HG03066 (cell line): Measurements from ENCODE around the gene ARHGEF12.

Source experiments
- ATAC-seq: cut with Tn5 transposase; IDR thresholded peaks from one replicate; pipeline ENCODE4 v1.9.1; 2021; ENCODE audit warnings: low read depth; ENCODE audit not compliant: unreplicated experiment

The ARHGEF12 gene

GRCh38 chr11:120409655-120410054 is 73.4 kb downstream of the ARHGEF12 start:
- no peak for ATAC-seq

- ATAC-seq = no peak
Measured at GRCh38 chr11:120410622-120411380, 74.6 kb downstream of the ARHGEF12 start.

- ATAC-seq = no peak
Measured at GRCh38 chr11:120413480-120413879, 77.3 kb downstream of the ARHGEF12 start.

GRCh38 chr11:120420572-120420971 is 84.4 kb downstream of the ARHGEF12 start:
- ATAC-seq = no peak

- ATAC-seq = no peak
Measured at GRCh38 chr11:120424185-120424969, 88.2 kb downstream of the ARHGEF12 start.

- ATAC-seq = no peak
Measured at GRCh38 chr11:120424970-120425332, 88.7 kb downstream of the ARHGEF12 start.

- ATAC-seq = no peak
Measured at GRCh38 chr11:120425527-120425926, 89.3 kb downstream of the ARHGEF12 start.

- no peak for ATAC-seq
Measured at GRCh38 chr11:120430146-120430545, 93.9 kb downstream of the ARHGEF12 start.

- ATAC-seq = no peak
Measured at GRCh38 chr11:120431633-120432032, 95.4 kb downstream of the ARHGEF12 start.

GRCh38 chr11:120432056-120433018 is 96.1 kb downstream of the ARHGEF12 start:
- no peak for ATAC-seq

- ATAC-seq = no peak
Measured at GRCh38 chr11:120441592-120441991, 105.4 kb downstream of the ARHGEF12 start.

- ATAC-seq = no peak
Measured at GRCh38 chr11:120442031-120442430, 105.8 kb downstream of the ARHGEF12 start.

GRCh38 chr11:120446802-120447201 is 110.6 kb downstream of the ARHGEF12 start:
- ATAC-seq = no peak

GRCh38 chr11:120448240-120448639 is 112.0 kb downstream of the ARHGEF12 start:
- no peak for ATAC-seq

GRCh38 chr11:120455487-120455886 is 119.3 kb downstream of the ARHGEF12 start:
- no peak for ATAC-seq

GRCh38 chr11:120457996-120458395 is 121.8 kb downstream of the ARHGEF12 start:
- no peak for ATAC-seq

- ATAC-seq = no peak
Measured at GRCh38 chr11:120462825-120463224, 126.6 kb downstream of the ARHGEF12 start.

GRCh38 chr11:120465921-120466534 is 129.8 kb downstream of the ARHGEF12 start:
- no peak for ATAC-seq

GRCh38 chr11:120467627-120468026 is 131.4 kb downstream of the ARHGEF12 start:
- no peak for ATAC-seq

GRCh38 chr11:120471131-120471530 is 134.9 kb downstream of the ARHGEF12 start:
- no peak for ATAC-seq
